Ishikawa (cell line): ENCODE measurements around the gene GADL1.

Experiments used
- CEBPB ChIP-seq: IDR thresholded peaks from 2 replicates; pipeline ENCODE4 v1.6.1; 2012
- EGR1 ChIP-seq: IDR thresholded peaks from 2 replicates; pipeline ENCODE4 v1.6.1; 2012
- EP300 ChIP-seq: IDR thresholded peaks from 2 replicates; pipeline ENCODE4 v1.6.1; 2012; ENCODE audit warnings: borderline replicate concordance
- FOXM1 ChIP-seq: IDR thresholded peaks from 2 replicates; pipeline ENCODE4 v1.6.1; 2012; ENCODE audit warnings: low read depth, borderline replicate concordance
- NFIC ChIP-seq: IDR thresholded peaks from 2 replicates; pipeline ENCODE4 v1.6.1; 2012
- RAD21 ChIP-seq: IDR thresholded peaks from 2 replicates; pipeline ENCODE4 v1.6.1; 2012; ENCODE audit warnings: low read depth
- TAF1 ChIP-seq: IDR thresholded peaks from 2 replicates; pipeline ENCODE4 v1.6.1; 2012; ENCODE audit warnings: low read depth, mild to moderate bottlenecking
- TCF12 ChIP-seq: IDR thresholded peaks from 2 replicates; pipeline ENCODE4 v1.6.1; 2012; ENCODE audit warnings: low read depth
- TEAD4 ChIP-seq: IDR thresholded peaks from 2 replicates; pipeline ENCODE4 v1.6.1; 2012
- YY1 ChIP-seq: IDR thresholded peaks from 2 replicates; pipeline ENCODE4 v1.6.1; 2012; ENCODE audit warnings: low read depth
- ZBTB7A ChIP-seq: IDR thresholded peaks from 2 replicates; pipeline ENCODE4 v1.6.1; 2012; ENCODE audit warnings: low read depth
- TF ChIP-seq, protein P1 (sequence below): IDR thresholded peaks from 2 replicates; pipeline ENCODE4 v1.6.1; 2012
- TF ChIP-seq, protein P2 (sequence below): IDR thresholded peaks from 2 replicates; pipeline ENCODE4 v1.6.1; 2012; ENCODE audit warnings: low read depth, mild to moderate bottlenecking

DNA sequence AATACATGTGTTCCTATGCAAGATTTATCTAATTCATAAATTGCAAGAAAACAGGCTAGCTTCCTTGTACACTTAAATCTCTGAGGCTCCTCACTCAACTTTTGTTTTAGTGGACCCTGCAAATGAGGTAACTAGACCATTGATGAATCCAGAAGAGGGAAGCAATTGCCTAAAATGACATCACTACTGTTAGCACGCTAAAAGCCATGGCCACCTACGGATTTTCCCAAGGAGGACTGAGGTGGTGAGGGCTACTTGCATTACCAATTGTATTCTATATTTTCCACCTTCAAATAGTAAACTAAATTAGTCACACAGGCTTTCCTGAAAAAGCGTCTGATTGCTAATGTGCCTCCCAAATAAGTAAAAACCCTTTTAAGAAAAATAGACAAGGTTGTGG is 140.7 kb downstream of the GADL1 start:
- TF ChIP-seq TEAD4: no peak
- TF ChIP-seq TAF1: no peak
- TF ChIP-seq, protein P1, sequence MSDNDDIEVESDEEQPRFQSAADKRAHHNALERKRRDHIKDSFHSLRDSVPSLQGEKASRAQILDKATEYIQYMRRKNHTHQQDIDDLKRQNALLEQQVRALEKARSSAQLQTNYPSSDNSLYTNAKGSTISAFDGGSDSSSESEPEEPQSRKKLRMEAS: no peak
- no peak for TF ChIP-seq CEBPB
- TF ChIP-seq RAD21: no peak
- TF ChIP-seq, protein P2, sequence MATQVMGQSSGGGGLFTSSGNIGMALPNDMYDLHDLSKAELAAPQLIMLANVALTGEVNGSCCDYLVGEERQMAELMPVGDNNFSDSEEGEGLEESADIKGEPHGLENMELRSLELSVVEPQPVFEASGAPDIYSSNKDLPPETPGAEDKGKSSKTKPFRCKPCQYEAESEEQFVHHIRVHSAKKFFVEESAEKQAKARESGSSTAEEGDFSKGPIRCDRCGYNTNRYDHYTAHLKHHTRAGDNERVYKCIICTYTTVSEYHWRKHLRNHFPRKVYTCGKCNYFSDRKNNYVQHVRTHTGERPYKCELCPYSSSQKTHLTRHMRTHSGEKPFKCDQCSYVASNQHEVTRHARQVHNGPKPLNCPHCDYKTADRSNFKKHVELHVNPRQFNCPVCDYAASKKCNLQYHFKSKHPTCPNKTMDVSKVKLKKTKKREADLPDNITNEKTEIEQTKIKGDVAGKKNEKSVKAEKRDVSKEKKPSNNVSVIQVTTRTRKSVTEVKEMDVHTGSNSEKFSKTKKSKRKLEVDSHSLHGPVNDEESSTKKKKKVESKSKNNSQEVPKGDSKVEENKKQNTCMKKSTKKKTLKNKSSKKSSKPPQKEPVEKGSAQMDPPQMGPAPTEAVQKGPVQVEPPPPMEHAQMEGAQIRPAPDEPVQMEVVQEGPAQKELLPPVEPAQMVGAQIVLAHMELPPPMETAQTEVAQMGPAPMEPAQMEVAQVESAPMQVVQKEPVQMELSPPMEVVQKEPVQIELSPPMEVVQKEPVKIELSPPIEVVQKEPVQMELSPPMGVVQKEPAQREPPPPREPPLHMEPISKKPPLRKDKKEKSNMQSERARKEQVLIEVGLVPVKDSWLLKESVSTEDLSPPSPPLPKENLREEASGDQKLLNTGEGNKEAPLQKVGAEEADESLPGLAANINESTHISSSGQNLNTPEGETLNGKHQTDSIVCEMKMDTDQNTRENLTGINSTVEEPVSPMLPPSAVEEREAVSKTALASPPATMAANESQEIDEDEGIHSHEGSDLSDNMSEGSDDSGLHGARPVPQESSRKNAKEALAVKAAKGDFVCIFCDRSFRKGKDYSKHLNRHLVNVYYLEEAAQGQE: no peak
- TF ChIP-seq EP300: no peak
- no peak for TF ChIP-seq YY1
- no peak for TF ChIP-seq EGR1
- no peak for TF ChIP-seq NFIC
- no peak for TF ChIP-seq ZBTB7A
- TF ChIP-seq FOXM1: no peak
- TF ChIP-seq TCF12: no peak
